ENCODE measurements around the gene GATAD2A.

The GATAD2A gene

DNA sequence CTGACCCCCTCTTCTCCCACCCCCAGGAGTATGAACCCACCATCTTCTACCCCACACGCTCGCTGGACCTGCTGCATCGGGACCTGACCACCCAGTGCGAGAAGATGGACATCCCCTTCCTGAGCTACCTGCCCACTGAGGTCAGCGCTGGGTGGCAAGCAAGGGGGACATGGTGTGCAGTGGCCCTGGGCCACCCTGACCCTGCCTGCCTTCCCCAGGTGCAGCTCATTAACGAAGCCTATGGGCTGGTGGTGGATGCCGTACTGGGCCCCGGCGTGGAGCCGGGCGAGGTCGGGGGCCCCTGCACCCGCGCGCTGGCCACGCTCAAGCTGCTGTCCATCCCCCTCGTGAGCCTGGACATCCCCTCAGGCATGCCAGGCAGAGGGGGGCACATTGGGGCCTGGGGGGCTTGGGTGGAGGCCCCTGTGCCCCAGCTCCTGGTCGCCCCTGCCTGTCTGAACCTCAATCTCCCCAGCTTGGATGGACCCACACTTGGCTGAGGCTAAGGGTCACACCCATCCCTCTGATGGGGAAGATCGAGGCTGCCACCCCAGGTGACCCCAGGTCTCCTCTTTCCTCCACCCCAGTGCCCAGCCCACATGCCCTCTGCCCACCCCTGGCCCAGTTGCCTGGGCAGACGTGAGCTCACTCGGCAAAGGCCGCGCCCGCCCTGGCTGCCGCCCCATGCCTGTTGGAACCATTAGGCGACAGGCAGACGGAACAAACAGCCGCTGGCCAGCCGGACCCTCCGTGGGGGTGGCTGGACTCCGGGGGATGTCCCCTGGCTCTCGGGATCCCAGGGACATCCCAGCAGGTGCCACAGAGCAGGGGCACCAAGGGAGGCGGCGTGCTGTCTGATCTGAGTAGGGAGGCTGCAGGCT is 130.1 kb downstream of the GATAD2A start:
- no peak for DNase-seq

DNA sequence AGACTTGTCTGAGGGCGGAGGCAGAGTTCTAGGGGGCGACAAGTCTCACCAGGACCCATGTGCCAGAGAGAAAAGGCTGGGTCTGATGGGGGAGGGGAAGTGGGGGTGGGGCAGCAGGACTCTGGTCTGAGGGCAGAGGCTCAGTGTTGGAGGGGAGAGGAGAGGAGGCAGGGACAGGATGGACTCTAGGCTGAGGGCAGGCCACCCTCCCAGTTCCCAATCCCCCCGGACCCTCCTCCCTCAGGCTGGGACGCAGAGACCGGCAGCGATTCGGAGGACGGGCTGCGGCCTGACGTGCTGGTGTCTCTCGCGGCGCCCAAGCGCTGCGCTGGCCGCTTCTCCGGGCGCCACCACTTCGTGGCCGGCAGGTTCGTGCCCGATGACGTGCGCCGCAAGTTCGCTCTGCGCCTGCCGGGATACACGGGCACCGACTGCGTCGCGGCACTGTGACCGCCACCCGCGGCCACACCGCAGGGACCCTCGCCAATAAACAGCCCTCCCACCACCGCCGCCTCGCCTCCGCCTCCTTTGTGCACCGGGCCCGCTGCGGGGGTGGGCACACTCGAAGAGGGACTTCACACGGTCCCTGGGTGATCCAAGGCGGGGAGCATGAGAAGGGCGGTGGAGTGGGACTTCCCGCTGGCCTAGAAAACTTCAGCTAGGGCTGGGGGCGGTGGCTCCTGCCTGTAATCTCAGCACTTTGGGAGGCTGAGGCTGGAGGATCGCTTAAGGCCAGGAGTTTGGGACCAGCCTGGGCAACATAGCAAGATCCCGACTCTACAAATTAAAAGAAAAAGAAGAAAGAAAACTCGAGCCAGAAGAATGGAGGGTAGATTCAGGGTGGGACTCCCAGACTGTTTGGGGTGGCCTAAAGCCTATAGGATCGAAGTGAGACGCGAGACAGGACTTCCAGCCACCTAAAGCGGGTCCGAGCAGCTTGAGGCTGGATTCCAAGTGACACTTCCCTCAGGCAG is 131.9 kb downstream of the GATAD2A start:
- DNase-seq = no peak

DNA sequence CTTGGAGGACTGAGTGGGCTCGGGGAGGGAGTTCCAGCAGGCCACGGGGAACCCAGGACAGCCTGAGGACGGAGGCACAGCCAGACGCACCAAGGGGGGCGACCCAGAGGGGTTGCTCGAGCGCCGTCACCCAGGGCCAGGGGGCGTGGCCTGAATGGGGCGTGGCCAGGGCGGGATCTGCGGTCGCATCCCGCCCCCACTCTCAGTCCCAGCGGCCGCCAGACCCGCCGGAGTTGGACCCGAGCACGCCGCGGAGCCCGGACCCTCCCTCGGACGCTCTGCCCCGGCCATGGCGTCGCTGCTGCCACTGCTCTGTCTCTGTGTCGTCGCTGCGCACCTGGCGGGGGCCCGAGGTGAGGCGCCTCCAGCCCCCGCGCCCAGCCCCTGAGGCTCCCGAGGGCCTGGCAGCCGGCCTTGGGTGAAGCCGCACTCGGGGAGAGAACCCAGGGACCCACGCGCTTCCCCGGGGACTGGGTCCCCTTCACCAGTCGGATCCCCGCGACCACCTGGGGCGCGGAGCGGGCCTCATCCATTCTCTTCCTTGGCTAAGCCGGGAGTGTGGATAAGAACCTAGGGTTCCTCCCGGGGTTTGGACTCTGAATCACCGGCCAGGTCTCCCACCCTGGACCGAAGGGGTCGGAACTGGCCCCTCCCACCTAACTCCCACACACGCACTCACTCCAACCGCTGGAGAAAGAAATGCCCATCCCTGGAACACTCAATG is 132.7 kb downstream of the GATAD2A start, which contains the start of gene CILP2:
Gene CILP2, plus strand, starts transcription at position 205 of the 724 bp plus-strand sequence. Its CDS starts 85 bp downstream, at position 290.
- DNase-seq = no peak

DNA sequence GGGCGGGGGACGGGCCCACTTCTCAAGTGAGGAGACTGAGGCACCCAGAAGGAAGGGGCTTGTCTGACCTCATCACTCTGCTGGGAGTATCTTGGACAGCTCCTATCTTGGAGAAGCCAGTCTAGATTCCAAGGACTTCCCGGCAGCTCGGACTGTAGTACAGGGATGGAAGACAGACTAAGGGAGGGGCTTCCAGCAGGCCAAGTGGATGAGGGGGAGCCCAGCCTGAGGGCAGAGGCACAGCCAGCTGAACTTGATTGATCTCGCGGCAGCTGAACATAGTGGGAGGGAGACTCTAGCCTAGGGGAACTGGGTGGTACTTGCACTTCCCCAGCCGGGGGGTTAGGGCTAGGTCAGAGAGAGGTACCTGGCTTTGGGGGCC is 133.3 kb downstream of the GATAD2A start:
- no peak for DNase-seq

DNA sequence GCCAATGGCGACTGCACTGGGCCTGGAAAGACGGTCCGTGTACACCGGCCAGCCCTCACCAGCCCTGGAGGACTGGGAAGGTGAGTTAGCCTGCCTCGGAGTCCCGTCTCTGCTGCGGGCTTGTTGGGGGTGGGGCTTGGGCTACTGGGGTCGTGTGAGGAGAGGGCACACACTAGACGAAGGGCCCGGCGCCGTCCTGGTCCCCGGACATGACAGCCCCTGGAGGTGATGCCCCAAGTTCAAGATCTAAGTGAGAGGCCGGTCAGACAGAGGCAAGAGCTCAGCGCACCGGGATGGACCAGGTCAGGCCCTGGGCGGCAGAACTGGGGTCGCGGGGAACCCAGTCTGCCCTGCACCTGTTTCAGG is 134.2 kb downstream of the GATAD2A start:
- DNase-seq = no peak

DNA sequence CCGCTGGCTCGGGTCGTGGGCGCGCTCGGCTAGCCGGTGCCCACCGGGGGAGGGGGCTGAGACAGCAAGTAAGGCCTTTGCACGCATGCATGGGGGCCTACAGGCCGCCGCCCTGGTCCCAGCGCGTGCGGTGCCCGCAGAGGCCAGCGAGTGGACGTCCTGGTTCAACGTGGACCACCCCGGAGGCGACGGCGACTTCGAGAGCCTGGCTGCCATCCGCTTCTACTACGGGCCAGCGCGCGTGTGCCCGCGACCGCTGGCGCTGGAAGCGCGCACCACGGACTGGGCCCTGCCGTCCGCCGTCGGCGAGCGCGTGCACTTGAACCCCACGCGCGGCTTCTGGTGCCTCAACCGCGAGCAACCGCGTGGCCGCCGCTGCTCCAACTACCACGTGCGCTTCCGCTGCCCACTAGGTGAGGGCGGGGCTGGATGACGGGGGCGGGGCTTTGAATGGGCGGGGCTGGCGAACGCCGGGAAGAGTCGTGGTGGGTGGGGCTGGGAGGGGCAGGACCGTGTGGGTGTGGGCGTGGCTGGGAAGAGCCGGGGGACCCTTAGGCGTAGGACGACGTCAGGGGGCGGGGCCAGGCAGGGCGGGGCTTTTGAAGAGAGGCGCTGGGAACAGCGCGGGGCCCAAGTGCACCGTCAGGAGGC is 134.7 kb downstream of the GATAD2A start:
- DNase-seq = no peak

DNA sequence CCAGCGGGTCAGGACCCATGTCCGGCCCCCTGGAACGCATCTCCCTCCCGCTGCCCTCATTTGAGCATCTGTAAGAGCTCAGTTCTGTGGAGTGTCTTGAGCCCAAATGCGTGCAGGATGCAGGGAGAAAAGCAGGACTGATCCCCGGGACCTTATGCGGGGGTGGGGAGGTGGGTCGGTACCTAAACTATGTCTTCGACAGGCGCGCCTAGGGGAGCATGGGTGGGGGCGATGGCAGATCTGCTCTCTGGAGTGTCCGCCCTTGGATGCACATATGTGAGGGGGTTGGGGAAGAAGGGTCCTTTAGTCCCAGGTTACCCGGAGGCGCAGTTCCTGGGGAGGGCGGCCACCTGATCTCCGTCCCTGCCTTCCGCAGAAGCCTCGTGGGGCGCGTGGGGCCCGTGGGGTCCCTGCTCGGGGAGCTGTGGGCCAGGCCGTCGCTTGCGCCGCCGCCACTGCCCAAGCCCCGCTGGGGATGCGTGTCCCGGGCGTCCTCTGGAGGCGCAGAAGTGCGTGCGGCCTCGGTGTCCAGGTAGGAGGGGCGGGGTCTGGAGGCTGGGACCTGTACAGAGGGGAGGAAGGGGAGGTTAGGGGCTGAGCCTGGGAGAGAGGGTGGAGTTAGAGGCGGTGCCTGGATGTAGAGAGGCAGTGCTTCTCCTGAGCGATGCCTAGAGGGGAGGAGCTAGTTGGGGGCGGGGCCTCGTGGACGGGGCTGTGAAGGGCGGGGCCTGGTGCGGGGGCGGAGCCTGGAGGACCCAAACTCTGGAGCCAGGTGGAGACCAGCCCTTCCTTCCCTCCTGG is 135.4 kb downstream of the GATAD2A start:
- DNase-seq = no peak

DNA sequence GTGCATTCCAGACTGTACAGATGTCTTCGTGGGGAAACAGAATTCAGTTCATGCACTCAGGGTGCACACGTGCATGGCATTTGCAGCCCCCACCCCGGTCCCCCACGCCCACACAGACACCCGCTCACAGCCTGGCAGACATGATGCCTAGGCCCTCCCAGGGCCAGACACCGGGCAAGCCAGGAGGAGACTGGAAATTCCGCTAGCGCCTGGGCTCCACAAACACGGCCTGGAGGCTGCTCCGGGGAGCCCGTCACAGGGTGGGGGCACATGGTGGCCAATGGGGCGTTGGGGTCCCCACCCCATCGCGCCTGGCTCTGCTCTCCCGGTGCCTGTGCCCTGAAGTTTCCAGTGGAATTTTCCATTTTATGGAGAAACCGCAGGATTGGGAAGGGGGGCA is 136.1 kb downstream of the GATAD2A start:
- no peak for DNase-seq

DNA sequence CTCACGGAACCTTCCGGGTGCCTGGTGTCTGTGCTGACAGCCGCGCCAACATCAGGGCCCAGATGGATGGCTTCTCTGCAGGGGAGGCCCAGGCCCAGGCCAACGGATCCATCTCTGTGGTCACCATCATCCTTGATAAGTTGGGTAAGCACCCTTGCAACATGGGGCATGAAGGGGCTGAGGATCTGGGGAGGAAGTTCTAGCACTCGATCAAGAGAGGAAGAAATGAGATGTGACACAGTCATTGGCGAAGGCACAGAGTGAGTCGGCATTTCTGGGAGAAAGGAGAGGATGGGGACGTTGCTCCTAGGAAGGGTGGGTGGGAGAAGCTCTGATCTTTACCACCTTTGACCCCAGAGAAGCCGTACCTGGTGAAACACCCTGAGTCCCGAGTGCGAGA is 137.0 kb downstream of the GATAD2A start:
- no peak for DNase-seq

DNA sequence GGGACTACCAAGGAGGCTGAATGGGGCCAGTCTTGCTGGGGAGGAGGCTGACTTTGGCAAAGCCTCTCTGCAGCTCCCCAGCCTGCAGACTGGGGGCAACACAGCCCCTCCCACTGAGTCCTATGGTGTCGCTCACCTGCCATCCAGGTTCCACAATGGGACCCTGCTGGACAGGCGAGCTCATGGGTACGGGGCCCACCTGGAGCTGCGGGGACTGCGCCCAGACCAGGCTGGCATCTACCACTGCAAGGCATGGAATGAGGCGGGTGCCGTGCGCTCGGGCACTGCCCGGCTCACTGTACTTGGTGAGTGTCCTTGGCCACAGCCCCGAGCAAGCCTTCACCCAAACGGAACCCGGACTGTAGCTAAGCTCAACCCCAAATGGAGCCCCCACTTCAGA is 137.6 kb downstream of the GATAD2A start:
- DNase-seq = no peak

DNA sequence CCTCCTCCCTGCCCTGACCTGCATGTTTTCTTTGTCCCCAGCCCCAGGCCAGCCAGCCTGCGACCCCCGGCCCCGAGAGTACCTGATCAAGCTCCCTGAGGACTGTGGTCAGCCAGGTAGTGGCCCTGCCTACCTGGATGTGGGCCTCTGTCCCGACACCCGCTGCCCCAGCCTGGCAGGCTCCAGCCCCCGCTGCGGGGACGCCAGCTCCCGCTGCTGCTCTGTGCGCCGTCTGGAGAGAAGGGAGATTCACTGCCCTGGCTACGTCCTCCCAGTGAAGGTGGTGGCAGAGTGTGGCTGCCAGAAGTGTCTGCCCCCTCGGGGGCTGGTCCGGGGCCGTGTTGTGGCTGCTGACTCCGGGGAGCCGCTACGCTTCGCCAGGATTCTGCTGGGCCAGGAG is 138.2 kb downstream of the GATAD2A start:
- DNase-seq = no peak

DNA sequence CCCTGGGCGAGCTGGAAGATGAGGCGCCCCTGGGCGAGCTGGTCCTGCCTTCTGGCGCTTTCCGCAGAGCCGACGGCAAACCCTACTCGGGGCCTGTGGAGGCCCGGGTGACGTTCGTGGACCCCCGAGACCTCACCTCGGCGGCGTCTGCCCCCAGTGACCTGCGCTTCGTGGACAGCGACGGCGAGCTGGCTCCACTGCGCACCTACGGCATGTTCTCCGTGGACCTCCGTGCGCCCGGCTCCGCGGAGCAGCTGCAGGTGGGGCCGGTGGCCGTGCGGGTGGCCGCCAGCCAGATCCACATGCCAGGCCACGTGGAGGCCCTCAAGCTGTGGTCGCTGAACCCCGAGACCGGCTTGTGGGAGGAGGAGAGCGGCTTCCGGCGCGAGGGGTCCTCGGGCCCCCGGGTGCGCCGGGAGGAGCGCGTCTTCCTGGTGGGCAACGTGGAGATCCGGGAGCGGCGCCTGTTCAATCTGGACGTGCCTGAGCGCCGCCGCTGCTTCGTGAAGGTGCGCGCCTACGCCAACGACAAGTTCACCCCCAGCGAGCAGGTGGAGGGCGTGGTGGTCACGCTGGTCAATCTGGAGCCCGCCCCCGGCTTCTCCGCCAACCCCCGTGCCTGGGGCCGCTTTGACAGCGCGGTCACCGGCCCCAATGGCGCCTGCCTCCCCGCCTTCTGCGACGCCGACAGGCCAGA is 138.9 kb downstream of the GATAD2A start:
- DNase-seq = no peak

DNA sequence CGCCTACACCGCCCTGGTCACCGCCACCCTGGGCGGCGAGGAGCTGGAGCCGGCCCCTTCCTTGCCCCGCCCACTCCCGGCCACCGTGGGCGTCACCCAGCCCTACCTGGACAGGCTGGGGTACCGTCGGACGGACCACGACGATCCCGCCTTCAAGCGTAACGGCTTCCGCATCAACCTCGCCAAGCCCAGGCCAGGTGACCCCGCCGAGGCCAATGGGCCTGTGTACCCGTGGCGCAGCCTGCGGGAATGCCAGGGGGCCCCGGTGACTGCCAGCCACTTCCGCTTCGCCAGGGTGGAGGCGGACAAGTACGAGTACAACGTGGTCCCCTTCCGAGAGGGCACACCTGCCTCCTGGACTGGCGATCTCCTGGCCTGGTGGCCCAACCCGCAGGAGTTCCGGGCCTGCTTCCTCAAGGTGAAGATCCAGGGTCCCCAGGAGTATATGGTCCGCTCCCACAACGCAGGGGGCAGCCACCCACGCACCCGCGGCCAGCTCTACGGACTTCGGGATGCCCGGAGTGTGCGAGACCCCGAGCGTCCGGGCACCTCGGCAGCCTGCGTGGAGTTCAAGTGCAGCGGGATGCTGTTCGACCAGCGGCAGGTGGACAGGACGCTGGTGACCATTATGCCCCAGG is 139.6 kb downstream of the GATAD2A start:
- DNase-seq = no peak

DNA sequence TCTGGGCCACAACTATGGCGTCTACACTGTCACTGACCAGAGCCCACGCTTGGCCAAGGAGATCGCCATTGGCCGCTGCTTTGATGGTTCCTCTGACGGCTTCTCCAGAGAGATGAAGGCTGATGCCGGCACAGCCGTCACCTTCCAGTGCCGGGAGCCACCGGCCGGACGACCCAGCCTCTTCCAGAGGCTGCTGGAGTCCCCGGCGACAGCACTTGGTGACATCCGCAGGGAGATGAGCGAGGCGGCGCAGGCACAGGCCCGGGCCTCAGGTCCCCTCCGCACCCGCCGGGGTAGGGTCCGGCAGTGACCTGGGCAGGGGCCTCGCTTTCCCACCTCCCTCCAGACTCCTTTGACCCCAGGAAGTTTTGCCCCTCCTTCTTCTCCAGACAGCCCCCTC is 140.2 kb downstream of the GATAD2A start:
- DNase-seq = no peak

DNA sequence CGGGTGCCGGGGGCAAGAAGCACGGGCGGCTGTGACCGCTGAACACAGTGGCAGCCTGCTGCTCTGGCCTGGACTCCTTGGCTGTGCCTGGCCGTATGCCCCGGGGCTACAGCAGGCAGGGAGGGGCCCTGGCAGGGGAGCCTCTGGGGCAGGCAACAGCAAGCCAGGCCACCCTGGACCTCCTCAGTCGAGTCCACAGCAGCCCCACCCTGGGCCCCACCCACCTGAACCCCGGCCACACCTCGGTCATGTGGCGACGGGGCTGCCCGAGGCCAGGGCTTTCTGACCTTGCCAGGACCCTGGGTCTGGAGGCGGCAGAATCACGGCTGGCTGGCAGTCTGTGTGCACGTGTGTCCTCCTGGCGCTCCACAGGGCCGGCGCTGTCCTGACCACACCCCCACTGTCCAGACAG is 141.3 kb downstream of the GATAD2A start:
- no peak for DNase-seq

DNA sequence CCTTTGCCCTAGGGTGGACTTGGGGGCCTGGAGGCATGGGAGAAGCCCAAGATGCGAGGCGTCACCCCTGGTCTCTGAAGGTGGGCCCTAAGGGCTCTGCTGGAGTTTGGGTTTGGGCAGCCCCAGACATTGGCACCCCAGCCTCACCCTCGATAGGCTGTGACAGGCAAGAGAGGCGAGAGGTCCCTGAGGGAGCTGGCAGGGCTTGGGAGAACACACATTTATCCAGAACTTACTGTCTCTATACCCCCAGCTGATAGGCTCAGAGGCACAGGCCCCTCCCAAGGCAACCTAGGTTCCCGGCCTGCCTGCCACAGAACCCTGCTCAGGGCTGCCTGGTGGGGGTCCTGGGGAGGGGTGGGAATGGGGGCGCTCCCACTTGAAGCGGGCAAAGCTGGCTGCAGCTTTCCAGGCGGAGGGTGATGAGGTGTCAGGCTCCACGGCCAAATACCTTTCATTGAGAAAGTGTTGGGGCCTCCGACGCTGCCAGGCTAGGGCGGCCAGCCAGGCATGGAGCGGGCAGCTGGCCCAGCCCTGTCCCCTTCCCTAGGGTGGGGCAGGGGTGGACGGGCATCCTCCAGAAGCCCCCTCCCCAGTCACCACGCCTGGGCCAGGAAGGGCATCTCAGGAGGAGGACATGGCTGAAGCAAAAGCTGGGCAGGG is 142.3 kb downstream of the GATAD2A start:
- DNase-seq = no peak

DNA sequence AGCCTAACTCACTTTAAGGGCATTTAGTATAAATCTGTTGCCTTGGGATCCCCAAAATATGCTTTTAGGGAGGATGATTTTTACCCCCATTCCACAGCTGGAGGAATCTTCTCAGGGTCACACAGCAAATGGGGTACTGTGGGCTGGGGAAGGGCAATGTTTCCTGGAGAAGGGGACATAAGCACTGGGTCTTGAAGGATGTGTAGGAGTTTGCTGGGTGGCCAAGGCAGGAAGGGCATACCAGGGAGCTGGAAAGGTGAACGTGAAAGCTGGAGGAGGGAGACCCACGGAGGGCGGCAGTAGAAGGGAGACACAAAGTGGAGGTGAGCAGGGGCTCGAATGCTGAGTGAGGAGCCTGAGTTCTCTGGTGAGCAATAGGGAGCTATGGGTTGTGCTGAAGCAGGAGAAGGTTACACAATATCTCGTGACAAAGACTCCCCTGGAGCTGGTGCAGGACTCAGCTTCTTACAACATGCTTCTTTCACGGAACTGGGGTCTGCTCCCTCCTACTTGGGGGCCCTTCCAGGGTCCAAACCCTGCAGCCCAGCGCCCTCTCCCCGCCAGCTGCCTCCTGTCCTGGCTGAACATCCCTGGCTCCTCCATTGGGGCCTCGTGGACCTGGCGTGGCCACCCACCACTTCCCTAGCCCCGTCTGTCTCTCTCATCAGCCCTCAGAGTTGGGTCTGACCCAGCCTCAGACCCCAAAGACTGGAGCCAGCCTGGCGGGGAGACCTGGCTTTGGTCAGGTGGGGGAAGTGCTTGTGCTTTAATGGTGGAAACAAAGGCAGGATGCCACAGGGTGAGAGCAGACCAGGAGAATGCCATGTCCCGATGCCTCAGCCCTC is 143.7 kb downstream of the GATAD2A start:
- no peak for DNase-seq

DNA sequence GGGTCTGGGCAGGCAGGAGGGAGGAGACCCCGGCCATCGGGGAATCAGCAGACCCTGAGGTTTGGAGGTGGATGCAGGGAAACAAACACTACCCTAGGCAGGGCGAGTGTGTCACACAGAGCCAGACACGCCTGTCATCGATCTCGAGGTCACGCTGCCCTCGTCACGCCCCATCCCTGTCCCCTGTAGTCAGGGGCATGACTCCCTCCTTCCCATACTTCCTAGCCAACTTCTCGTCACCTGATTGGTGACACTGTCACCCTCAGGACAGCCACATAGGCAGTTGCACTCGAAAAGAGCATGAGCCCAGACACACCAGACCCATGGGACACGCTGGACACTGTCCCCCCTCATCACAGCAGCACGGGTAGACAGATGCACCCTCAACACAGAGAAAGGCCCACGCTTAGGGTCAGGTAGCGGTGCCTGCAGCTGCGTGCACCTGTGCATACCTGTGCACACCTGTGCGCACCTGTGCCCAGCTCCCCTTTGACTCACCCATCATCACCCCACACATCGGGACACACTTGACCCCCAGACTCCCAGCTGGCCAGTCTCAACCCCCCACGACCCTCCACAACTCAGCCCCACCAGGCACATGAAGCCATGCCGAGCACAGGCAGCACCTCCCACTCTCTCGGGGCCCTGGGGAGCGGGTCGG is 144.5 kb downstream of the GATAD2A start:
- DNase-seq = no peak
